NCI-H1930 (cell line): Measurements from ENCODE around the gene TAF5L.
"Not testable (repeated sequence)": the region's sequence is repeated elsewhere in the genome, so short reads cannot be mapped to it uniquely, and the experiment has no call there.

Source experiments
- DNase-seq, 2 experiments: peaks; one replicate each; lab custom pipeline; 2025; lab: John Stamatoyannopoulos, UW

The TAF5L gene

DNA sequence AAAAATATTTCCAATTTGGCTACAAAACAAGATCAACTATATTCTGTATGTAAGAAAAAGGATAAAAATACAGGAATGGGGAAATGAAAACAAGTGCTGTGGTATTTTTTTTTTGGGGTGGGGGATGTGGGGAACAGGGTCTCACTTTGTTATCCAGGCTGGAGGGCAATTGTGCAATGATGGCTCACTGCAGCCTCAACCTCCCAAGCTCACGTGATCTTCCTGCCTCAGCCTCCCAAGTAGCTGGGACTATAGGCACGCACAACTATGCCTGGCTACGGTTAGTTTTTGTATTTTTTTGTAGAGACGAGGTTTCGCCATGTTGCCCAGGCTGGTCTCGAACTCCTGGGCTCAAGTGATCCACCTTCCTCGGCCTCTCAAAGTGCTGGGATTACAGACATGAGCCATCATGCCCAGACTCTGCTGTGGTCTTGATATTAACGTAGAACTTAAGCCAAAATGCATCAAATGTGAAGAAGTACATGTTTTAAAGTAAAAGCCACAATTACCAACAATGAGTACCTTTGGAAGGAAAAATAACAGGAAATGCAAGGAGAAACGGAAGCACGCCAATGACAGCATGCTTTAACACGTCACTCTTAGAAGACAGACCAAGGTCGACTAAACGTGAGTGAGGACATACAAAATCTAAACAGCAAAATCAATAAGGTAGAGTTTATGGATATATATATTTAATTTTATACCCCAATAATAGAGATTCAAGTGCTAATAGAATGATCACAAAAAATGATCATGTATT lies 58.6 kb downstream of the TAF5L start:
- no peak for DNase-seq

DNA sequence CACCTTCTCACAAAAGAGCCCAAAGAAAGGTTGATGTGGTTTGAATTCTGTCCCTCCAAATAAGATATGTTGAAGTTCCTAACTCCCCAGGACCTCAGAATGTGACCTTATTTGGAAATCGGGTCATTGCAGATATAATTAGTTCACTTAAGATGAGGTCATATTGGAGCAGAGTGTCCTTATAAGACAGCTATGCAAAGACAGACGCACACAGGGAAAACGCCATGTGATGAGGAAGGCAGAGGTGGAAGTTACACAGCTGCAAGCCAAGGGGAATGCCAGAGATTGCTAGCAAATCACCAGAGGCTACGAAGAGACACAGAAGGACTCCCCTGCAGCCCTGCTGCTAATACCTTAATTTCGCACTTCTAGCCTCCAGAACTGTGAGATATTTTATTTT lies 62.2 kb downstream of the TAF5L start:
- no peak for DNase-seq

DNA sequence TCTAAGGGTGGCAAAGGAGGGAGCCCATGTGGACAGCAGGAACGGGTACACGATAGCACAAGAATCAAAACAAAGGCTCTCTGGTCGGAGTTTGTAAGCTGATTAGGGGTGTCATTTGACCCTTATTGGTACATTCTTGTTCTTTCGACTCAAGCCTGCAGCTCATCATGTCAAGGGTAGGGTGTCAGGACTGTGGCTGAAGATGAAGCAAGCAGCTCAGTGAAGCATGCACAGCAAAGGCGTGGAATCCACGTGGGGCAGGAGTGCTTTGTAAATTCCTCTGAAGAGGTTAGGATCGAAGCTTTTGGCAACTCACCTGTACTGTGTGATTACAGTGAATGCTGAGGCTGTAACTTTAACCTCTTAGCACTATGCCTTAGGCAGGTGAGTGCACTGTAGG lies 62.7 kb downstream of the TAF5L start:
- DNase-seq: no peak

DNA sequence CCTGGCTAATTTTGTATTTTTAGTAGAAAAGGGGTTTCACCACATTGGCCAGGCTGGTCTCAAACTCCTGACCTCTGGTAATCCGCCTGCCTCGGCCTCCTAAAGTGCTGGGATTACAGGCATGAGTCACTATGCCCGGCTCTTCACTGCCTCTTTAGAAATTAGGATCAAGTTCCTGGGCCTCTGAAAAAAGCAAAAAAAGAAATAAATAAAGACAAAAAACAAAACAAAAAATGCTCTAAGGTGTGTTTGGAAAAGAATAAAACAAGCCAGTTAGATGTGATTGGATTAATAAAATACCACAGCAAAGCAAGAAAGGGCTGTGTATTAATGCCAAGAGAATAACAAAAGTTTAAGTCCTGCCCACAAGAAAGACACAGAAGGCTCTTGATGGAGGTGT lies 63.2 kb downstream of the TAF5L start:
- no peak for DNase-seq

DNA sequence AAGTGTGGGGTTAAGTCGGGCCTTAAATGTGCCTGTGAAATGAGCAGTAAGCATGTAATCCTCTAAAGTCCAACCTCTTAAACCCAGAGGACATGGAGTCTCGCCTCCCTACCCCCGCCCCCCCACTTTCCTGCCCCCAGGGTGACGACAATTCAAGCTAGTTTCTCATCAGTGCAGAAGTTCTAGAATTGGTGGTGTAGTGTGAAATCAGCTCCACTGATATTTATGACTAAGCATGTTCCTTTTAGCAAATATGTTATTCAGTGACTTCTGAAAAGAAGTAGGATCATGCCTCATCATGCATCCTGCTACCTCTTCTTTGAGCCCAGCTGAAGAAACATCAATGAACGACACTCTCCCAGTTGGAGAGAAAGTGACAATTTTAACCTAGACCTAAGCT lies 64.8 kb downstream of the TAF5L start:
- no peak for DNase-seq

DNA sequence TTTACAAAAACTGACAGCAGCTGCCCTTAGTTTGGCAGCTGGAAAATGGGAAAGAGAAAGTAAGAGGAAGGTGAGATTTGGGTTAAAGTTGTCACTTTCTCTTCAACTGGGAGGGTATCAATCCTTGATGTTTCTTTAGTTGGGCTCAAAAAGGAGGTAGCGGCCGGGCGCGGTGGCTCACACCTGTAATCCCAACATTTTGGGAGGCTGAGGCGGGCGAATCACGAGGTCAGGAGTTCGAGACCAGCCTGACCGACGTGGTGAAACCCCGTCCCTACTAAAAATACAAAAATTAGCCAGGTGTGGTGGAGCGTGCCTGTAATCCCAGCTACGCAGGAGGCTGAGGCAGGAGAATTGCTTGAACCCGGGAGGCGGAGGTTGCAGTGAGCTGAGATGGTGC lies 65.8 kb downstream of the TAF5L start:
- DNase-seq: not testable (repeated sequence)

DNA sequence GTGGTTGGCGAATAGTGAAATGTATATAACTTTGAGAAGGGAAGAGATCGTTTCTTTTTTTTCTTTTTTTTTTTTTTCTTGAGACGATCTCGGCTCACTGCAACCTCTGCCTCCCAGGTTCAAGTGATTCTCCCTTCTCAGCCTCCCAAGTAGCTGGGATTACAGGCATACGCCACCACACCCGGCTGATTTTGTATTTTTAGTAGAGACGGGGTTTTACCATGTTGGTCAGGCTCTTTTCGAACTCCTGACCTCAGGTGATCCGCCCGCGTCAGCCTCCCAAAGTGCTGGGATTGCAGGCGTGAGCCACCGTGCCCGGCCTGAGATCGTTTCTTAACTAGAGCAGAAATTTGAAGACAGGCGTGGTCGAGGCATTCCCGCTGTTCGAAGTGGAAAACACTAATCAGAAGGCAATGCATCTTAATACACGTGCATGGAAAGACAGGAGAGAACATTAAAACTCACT lies 66.6 kb downstream of the TAF5L start:
- DNase-seq: not testable (repeated sequence)

DNA sequence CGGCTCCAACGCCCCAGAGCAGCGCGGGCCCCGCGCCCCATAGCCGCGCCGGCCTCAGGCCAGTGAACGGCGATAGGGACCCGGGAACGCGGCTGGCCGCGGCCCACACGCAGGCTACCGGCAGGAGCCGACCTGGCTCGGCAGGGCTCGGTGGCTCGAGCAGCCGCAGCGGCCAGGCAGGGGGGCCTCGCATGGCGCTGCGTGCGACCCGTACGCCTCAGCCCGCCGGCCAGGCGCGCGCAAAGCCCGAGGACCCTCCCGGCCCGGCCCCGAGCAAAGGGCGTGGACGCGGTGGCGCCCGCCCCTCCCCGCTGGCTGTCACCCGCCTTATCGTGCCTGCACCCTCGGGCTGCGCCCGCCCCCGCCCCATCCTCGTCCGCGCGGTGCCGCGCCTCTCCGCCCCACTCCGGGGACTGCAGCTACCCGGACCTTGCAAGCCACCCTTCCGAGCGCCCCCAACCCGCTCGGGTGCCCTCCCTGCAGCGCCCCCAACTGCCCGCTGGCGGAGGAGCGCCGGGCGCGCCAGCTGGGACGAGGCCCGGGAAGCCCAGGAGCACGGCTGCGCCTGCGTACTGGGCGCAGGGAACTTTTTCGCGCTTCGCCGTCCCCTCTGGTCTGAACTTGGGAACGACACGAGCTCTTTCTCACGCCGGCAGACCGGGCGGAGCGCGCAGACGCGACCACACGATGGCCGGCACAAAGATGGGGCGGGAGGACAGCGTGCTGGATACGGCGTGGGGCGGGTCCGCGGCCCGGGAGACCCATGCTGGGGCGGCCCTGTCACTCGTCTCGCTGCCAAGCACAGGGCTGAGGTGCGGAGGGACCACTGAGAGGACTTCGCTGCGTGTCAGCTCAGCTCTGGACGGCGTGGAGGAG lies 67.2 kb downstream of the TAF5L start, which contains the start of gene ABCB10:
TSS of gene ABCB10 (minus strand) at position 248 of the 876 bp plus-strand sequence. CDS start at position 193, 55 bp downstream.
- DNase-seq: peak; percentile 95 to 97

DNA sequence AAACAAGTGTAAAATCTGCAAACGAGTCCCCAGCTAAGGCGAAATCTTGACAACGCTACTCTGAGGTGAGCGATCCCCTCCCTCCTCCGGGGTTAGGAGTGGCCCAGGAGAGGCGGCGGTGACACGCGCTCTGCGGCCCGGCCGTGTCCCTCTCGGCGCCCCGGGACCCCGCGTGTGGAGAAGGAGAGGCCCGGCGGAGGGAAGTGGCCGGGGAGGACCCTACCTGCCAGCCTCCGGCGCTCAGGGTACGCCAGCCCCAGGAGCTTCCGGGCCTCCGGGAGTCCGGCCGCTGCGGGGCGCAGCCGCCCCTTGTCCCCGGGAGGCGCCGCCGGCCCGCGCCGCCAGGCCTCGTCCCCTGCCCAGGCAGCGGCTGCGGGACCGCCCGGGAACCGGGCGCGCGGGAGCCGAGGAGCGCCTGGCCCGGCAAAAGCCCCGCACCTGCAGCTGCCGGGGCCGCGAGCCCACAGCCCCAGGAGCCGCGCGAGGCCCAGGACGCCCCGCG lies 68.0 kb downstream of the TAF5L start:
- DNase-seq: peak in 1 of 2 experiments; percentile 23

DNA sequence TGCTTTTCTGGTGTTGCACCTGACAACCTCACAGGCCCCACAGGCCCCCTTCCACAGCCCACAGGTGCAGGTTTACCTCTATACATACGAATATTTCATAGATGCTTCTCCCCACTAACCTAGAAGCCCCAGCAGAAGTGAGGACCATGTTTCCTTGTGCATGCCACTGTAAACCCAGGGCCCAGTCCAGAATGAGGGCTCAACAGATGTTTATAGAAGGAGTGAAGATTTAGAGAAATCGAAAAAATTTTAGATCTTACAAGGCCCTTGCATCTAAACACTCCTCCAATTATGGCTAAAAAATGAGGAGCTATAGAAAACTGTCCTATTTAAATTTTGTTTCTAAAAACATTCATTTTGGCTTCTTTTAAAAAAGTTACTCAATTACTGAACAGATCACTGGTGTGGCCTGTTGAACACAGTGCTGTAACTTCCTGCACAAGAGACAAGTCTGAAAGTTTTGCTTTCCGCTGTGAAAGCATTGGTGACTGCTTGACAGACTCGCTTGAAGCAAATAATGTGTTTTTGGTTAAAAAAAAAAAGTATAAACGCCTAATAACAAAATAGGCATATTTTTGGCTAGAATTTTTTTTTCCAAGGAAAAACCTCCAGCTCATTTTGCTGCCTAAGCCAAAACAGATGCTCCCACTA lies 68.6 kb downstream of the TAF5L start:
- no peak for DNase-seq

DNA sequence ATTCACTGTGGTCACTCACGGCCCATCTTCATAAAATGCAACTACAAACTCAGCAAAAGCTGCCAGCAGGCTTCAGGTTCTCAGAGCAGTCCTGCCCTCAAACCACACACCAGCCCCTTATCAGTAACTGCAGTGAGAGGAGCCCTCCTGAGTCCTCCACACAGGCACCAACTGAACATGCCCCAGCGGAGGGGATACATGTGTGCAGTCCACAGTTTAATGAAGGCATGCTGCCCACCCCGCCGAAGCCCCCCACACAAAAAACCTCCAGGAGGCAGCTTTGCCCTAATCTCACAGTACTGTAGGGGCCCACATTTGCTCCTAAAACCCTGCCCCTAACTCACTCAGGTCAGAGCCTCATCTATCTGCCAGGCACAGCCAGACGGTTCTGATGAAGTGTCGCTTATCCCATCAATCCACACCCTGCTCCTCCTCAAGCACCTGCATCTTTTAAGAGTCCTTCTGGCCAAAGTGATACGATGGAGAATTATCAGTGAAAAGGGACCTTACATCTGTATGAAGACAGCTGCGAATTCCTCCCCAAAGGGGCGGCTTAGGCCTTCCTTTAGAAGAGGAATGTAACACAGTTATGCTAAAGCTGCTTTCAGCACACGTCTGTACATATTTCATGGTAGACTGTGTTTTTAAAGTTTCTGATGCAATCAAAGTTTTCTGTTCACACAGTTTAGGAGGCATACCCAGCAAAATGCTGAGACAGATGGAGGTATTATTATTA lies 70.9 kb downstream of the TAF5L start:
- DNase-seq: no peak

DNA sequence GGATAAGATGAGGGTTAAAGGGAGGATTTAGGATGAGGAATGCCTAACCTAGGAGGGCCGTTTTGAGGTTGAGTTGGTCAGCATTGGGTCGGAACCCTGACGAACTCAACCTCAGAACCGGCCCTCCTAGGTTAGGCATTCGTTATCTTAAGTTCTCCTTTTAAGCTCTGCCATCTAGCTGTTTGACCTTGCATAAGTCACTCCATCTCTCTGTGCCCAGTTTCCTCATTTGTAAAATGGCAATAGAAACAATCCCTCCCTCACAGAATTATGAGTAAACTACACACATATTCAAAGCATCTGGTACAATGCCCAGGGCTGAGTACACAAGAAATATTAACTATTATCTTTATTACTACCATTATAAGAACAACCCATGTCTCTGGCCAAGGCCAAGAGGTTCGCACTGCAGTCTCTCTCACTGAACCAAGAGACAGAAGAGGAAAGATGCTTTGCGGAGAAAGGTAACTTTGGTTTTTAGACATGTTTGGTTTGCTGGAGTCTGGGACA lies 72.2 kb downstream of the TAF5L start:
- no peak for DNase-seq

DNA sequence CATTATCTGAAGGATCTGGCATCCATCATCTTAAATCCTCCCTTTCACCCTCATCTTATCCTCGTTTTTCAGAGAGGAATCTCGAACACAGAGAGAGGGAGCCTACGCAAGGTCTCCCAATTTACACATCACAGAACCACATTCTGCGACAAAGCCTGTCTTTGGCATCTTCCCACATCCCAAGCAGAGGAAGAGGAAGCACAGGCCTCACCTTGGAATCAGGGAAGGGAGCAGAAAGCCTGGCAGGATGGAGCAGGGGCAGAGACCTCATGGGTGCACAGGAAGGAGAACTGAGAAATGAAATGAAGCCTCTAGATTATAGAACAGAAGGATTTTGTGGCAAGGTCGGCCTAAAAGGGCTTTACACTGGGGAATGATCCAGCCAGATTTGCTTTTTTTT lies 73.2 kb downstream of the TAF5L start:
- DNase-seq: no peak

DNA sequence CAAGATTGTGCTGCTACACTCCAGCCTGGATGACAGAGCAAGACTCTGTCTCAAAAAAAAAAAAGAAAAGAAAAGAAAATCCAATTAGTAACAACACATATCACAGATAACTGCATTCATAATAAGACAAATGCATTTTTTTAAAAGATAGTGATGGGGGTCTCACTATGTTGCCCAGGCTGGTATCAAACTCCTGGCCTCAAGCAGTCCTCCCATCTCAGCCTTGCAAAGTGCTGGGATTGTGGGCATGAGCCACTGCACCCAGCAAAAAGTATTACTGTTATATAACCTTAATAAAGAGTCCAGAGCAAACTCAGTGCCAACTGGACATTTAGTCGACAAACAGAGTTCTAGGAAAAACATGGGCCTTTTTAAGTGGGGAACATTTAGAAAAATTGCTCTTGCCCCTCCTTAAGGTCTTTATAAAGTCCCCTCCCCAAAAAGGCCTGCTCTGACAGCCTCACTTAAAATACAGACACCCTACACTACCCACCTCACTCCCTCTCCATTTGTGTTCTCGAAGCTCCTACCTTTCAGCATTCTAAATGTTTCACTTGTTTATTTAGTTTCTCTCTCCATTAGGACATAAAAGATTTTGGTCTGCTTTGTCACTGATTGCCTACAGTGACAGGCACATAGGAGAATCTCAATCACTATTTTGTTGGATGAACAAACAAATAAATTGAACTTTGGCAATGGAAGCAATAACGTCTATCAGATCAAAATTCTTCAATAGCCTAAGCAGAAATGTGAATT lies 74.9 kb downstream of the TAF5L start:
- DNase-seq: no peak

DNA sequence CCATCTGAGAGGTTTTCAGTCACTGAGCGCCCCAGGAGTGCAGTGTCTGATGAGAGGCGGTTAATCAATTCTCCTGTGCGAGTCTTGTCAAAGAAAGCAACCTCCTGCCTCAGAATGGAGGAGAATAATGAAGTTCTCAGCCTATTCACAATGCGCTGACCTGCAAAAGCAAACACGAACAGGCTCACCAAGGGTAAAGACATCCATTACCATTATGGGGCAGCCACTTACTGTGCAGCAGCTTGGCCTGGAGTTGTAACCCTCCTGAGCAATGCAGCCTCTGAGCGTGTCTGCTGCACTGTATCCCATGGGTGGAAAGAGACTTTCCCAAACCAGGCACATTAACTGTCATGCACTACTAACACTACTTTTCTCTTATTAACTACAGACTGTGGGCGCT lies 78.4 kb downstream of the TAF5L start:
- DNase-seq: no peak

DNA sequence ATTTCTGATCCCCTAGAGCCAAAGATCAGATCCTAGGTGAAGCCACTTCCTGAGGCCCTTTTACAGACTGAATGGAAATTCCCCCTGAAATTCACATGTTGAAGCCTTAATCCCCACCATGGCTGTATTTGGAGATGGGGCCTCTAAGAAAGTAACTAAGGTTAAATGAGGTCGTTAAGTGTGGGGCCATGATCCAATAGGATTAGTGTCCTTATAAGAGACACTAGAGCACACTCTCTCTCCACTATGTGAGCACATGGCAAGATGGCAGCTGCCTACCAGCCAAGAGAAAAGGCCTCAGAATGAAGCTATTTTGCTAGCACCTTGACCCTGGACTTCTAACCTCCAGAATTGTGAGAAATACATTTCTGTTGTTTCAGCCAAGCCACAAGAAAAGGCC lies 81.3 kb downstream of the TAF5L start:
- no peak for DNase-seq
